A549 (cell line): Measurements from ENCODE around the gene CABP5. TPM values are rescaled to one million over a fixed set of nuclear protein-coding genes. Genes with fewer than 3 reads are reported as not detected.
A peak's percentile ranks its signal among the peaks of the same experiment; 100 is the strongest.

Experiments used
- ATAC-seq, 2 experiments: fragments of 200-7000 bp in 1 of 2; fragments of >200 bp in 1 of 2; cut with Nextera tagmentation in 1 of 2; cut with Tn5 transposase in 1 of 2; 3 replicates each; pipeline versions ENCODE4 v1.8.0 to v1.9.1; 2018 to 2020; ENCODE audit warnings: mild to moderate bottlenecking in 1 of 2, moderate library complexity in 1 of 2
- CTCF ChIA-PET: fragments of 300-600 bp; sonication (Branson Sonifier 250); formaldehyde crosslinking; extraction: SDS; loops from one replicate; lab custom pipeline; 2021; ENCODE audit warnings: antibody characterized with exemption, inconsistent platforms; lab: Yijun Ruan, JAX
- POLR2A ChIA-PET: fragments of 350-600 bp; formaldehyde crosslinking; extraction: SDS; loops from one replicate; lab custom pipeline; 2021; ENCODE audit warnings: antibody characterized with exemption, inconsistent platforms; lab: Yijun Ruan, JAX
- DNase-seq, 2 experiments: peaks; one replicate each; pipeline versions ENCODE4 v3.0.0 to v3.0.0-alpha.2; 2011 to 2016; ENCODE audit warnings: low read depth in 1 of 2, low spot score in 1 of 2
- FAIRE-seq: peaks from 2 replicates; lab custom pipeline; 2011; peaks lifted over from hg19 to GRCh38; lab: Jason Lieb, UNC
- H3K27ac ChIP-seq, 2 experiments: fragments of >200 bp; sonication (Bioruptor Twin); formaldehyde crosslinking; 3 replicates each; pipeline ENCODE4 v1.5.1; 2016 to 2017
- H3K4me1 ChIP-seq: fragments of >200 bp; sonication (Bioruptor Twin); formaldehyde crosslinking; 3 replicates; pipeline ENCODE4 v1.6.1; 2016
- H3K4me2 ChIP-seq: fragments of >200 bp; sonication (Bioruptor Twin); formaldehyde crosslinking; 3 replicates; pipeline ENCODE4 v1.6.1; 2016
- H3K4me3 ChIP-seq: fragments of >200 bp; sonication (Bioruptor Twin); formaldehyde crosslinking; 3 replicates; pipeline ENCODE4 v1.5.1; 2016
- H3K9me3 ChIP-seq: fragments of >200 bp; sonication (Bioruptor Twin); formaldehyde crosslinking; 3 replicates; pipeline ENCODE4 v1.6.1; 2016
- CBX2 ChIP-seq: fragments of 200-600 bp; sonication (generic); IDR thresholded peaks from 2 replicates; pipeline ENCODE4 v1.6.1; 2016; ENCODE audit warnings: low read depth, mild to moderate bottlenecking, borderline replicate concordance
- CEBPB ChIP-seq, 2 experiments: fragments of >200 bp in 1 of 2; sonication (Bioruptor Twin) in 1 of 2; formaldehyde crosslinking in 1 of 2; IDR thresholded peaks; 2 replicates each; pipeline ENCODE4 v1.6.1; 2012 to 2016
- CHD2 ChIP-seq: fragments of 150-350 bp; IDR thresholded peaks from 2 replicates; pipeline ENCODE4 v1.6.1; 2014; ENCODE audit warnings: low read length; ENCODE audit not compliant: partially characterized antibody
- CHD4 ChIP-seq: fragments of 200-600 bp; sonication (generic); IDR thresholded peaks from 2 replicates; pipeline ENCODE4 v1.6.1; 2016; ENCODE audit warnings: antibody characterized with exemption, mild to moderate bottlenecking, borderline replicate concordance
- E2F6 ChIP-seq: IDR thresholded peaks from 2 replicates; pipeline ENCODE4 v1.6.1; 2012; ENCODE audit warnings: low read depth, borderline replicate concordance
- FOXS1 ChIP-seq: fragments of 250-450 bp; sonication (Bioruptor Pico); IDR thresholded peaks from 2 replicates; pipeline ENCODE4 v1.5.0; 2020; ENCODE audit warnings: mild to moderate bottlenecking, moderate library complexity
- HDAC2 ChIP-seq: fragments of 200-600 bp; sonication (generic); IDR thresholded peaks from 2 replicates; pipeline ENCODE4 v1.6.1; 2016
- HMGXB4 ChIP-seq: fragments of 250-450 bp; sonication (Bioruptor Pico); IDR thresholded peaks from 2 replicates; pipeline ENCODE4 v1.5.0; 2021; ENCODE audit warnings: mild to moderate bottlenecking, moderate library complexity, borderline replicate concordance
- HOXB13 ChIP-seq: fragments of 250-450 bp; sonication (Bioruptor Pico); IDR thresholded peaks from 2 replicates; pipeline ENCODE4 v1.5.0; 2020; ENCODE audit warnings: low read depth, mild to moderate bottlenecking, moderate library complexity
- HOXB5 ChIP-seq: fragments of 250-450 bp; sonication (Bioruptor Pico); IDR thresholded peaks from 2 replicates; pipeline ENCODE4 v1.5.0; 2020; ENCODE audit warnings: mild to moderate bottlenecking, moderate library complexity
- JUNB ChIP-seq: fragments of >200 bp; sonication (Bioruptor Twin); formaldehyde crosslinking; IDR thresholded peaks from 2 replicates; pipeline ENCODE4 v1.6.1; 2016
- KDM1A ChIP-seq: fragments of 200-600 bp; sonication (generic); IDR thresholded peaks from 2 replicates; pipeline ENCODE4 v1.6.1; 2016; ENCODE audit warnings: low read depth, mild to moderate bottlenecking
- NFE2L2 ChIP-seq: fragments of 150-350 bp; conservative IDR thresholded peaks from 2 replicates; pipeline ENCODE4 v1.6.1; 2014; ENCODE audit warnings: low read length
- NPAS2 ChIP-seq: fragments of 250-450 bp; sonication (Bioruptor Pico); IDR thresholded peaks from 2 replicates; pipeline ENCODE4 v1.8.0; 2022; ENCODE audit warnings: mild to moderate bottlenecking, moderate library complexity, borderline replicate concordance
- NR3C1 ChIP-seq: fragments of >200 bp; sonication (Bioruptor Twin); formaldehyde crosslinking; IDR thresholded peaks from 3 replicates; pipeline ENCODE4 v1.6.1; 2017
- PHF8 ChIP-seq: fragments of 200-600 bp; sonication (generic); IDR thresholded peaks from 2 replicates; pipeline ENCODE4 v1.6.1; 2016; ENCODE audit warnings: low read depth, mild to moderate bottlenecking, antibody characterized with exemption, moderate library complexity, borderline replicate concordance
- RARB ChIP-seq: fragments of 250-450 bp; sonication (Bioruptor Pico); IDR thresholded peaks from 2 replicates; pipeline ENCODE4 v1.8.0; 2021; ENCODE audit warnings: mild to moderate bottlenecking, moderate library complexity
- RFX5 ChIP-seq: fragments of 450-650 bp; IDR thresholded peaks from 2 replicates; pipeline ENCODE4 v1.7.1; 2014; ENCODE audit warnings: antibody characterized with exemption, mild to moderate bottlenecking, moderate library complexity
- RNF2 ChIP-seq: fragments of 200-600 bp; sonication (generic); IDR thresholded peaks from 2 replicates; pipeline ENCODE4 v1.6.1; 2016; ENCODE audit warnings: low read depth, mild to moderate bottlenecking, antibody characterized with exemption, moderate library complexity, borderline replicate concordance
- SREBF2 ChIP-seq: fragments of 450-650 bp; IDR thresholded peaks from 2 replicates; pipeline ENCODE4 v1.6.1; 2014; ENCODE audit warnings: mild to moderate bottlenecking, moderate library complexity
- ZNF302 ChIP-seq: fragments of 250-450 bp; sonication (Bioruptor Pico); IDR thresholded peaks from 2 replicates; pipeline ENCODE4 v1.9.0; 2021; ENCODE audit warnings: inconsistent platforms, mild to moderate bottlenecking, moderate library complexity
- WGBS: methylation state at CpG from one replicate; pipeline ENCODE4 v1.1.6; 2017; ENCODE audit errors: missing lambda C conversion rate; 5-methylcytosine and 5-hydroxymethylcytosine counted together
- polyA plus RNA-seq, 4 experiments: library from polyadenylated mRNA; depleted of rRNA in 3 of 4; stranded (reverse); fragments of >200 nt; fragmentation: RNase III in 1 of 4; extraction: RNeasy Plus Mini Kit Qiagen cat#74134 plus additional on column Dnase treatment in 1 of 4; gene quantifications; 2 replicates in 3 of 4; 3 replicates in 1 of 4; pipeline ENCODE4 v1.2.3, GENCODE V29; 2011 to 2017
- TF ChIP-seq, protein P1 (sequence below): IDR thresholded peaks from 2 replicates; pipeline ENCODE4 v1.6.1; 2012

Gene CABP5
- polyA plus RNA-seq, 2 of the 4 experiments (the other 2 are of a cell fraction) = not detected

DNA sequence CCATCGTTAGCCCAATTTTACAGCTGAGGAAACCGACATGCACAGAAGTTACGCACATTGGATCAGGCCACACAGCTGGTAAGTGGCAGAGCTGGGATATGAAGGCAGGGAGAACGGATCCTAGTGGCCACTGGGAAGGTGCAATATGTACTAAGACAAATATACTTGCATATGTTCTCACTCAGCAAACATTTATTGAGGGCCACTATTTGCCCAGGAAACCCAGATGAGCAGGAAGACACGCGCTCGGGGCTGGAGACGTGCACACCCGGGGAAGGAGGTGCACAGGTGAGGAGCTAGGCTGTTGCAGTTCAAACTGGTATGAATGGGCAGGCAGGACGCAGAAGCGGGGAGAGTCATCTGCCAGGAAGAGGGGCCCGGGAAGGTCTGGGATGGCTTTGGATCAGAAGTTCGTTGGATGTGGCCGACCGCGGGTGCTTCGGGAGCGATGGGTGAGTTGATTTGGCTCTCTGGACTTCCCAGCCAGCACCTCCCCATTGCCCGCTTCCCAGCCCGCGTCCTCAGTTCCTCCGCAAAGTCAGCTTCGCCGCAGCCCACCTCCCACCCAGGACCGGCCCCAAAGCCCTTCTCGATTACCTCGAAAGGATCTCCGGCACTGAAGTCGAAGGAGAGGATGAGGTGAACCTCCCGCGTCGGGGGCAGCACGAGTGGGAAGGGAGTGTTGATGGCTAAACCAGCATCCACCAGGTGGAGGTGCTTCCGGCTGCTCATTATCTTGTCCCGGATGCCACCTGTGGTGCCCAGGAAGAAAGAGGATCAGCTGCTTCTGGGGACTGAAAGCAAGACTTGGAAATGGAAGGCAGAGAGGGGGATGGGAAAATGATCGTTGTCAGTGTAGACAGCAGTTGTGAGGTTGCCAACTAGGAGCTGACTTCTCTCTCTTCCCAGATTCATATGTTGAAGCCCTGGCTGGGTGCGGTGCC lies 17.8 kb upstream of the CABP5 start (continued):
- no peak for TF ChIP-seq RARB (CRISPR knock-in tag)
- TF ChIP-seq, all 56 proteins: peak for 0

DNA sequence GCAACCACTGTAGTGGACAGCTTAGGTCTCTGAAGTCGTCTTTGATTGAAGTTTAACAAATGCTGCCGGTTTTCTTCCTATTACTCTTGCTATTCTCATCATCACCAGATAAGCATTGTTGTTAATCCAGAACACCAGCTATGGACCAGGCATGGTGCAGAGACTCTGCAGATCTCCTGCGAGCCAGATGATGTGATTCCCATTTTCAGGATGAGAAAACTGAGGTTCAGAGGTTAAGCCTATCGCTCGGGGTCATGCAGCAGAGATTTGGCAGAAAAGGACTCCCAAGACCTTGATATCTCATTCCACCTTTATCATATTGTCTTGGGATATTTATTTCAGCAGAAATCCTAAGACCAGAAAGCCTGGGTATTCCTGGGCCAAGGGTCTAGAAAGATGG lies 16.5 kb upstream of the CABP5 start:
- peak; percentile 46 for FAIRE-seq

GRCh38 chr19:48059331-48059730 lies 15.5 kb upstream of the CABP5 start:
- Histone ChIP-seq H3K4me3 (no peak overlapping the region), H3K4me2 (no peak overlapping the region), H3K27ac (no peak overlapping the region), H3K9me3 (no peaks in the 10 kb centered on the region), H3K4me1 (no peaks in the 10 kb centered on the region)
- no peak for DNase-seq
- no peak for FAIRE-seq
- ATAC-seq = no peak
- ChIA-PET CTCF (interaction anchor here (0.7 to 2.3 kb wide), 3 partner anchors 20 to 182 kb away, joined by 3 to 5 read pairs (median 4); no protein-coding TSS in a partner anchor), POLR2A (no interaction called here)
- TF ChIP-seq CEBPB (IDR thresholded peaks at IDR 0.05) = no peak
- TF ChIP-seq CBX2 = no peak
- no peak for TF ChIP-seq E2F6
- no peak for TF ChIP-seq ZNF302
- TF ChIP-seq, protein P1, sequence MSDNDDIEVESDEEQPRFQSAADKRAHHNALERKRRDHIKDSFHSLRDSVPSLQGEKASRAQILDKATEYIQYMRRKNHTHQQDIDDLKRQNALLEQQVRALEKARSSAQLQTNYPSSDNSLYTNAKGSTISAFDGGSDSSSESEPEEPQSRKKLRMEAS = no peak
- no peak for TF ChIP-seq HDAC2
- TF ChIP-seq SREBF2 = no peak
- no peak for TF ChIP-seq HMGXB4 (CRISPR knock-in tag)
- TF ChIP-seq NR3C1 = no peak
- no peak for TF ChIP-seq CHD4
- TF ChIP-seq KDM1A = no peak
- no peak for TF ChIP-seq CHD2
- no peak for TF ChIP-seq HOXB5
- WGBS = 61% methylated on average over 6 of the region's 6 CpGs

More for the DNA sequence above, 16.5 kb upstream of the CABP5 start:
- Histone ChIP-seq H3K4me1 (no peaks in the 10 kb centered on the region), H3K27ac (no peak overlapping the region), H3K4me3 (no peak overlapping the region), H3K9me3 (peaks cover 3% of the 10 kb centered on the region; the same call in 1 of the 3 replicates), H3K4me2 (no peak overlapping the region)
- TF ChIP-seq, protein P1 = no peak
- no peak for TF ChIP-seq RNF2
- no peak for TF ChIP-seq KDM1A
- no peak for TF ChIP-seq FOXS1 (CRISPR knock-in tag)
- no peak for TF ChIP-seq HDAC2
- TF ChIP-seq CHD4 = no peak
- TF ChIP-seq ZNF302 = no peak
- TF ChIP-seq NPAS2 (CRISPR knock-in tag) = no peak
- TF ChIP-seq JUNB = no peak
- no peak for TF ChIP-seq HOXB13 (CRISPR knock-in tag)
- TF ChIP-seq RFX5 = no peak
- TF ChIP-seq PHF8 = no peak
- TF ChIP-seq NFE2L2 = no peak
- CTCF ChIA-PET = interaction anchor here (1.3 to 2.3 kb wide), 2 partner anchors 21 to 44 kb away, joined by 4 to 5 read pairs; no protein-coding TSS in a partner anchor
- DNase-seq (no peak), ATAC-seq (no peak)
- WGBS = 29% methylated on average over 5 of the region's 5 CpGs
- POLR2A ChIA-PET = interaction anchor here (1.3 kb wide), 1 partner anchor 9 kb away, joined by 3 read pairs; no protein-coding TSS in a partner anchor
